Nephron (organoid): ENCODE data around the gene CD70.
"Not testable (repeated sequence)": the region's sequence is repeated elsewhere in the genome, so short reads cannot be mapped to it uniquely, and the experiment has no call there.

Experiments
- H3K27ac Mint-ChIP-seq, 3 experiments: 2 replicates each; pipeline ENCODE4 v1.8.0; 2020; ENCODE audit warnings: mixed read lengths in 3 of 3, mild to moderate bottlenecking in 2 of 3, moderate library complexity in 1 of 3
- H3K27me3 Mint-ChIP-seq: 2 replicates; pipeline ENCODE4 v1.8.0; 2021; ENCODE audit warnings: low read depth, mild to moderate bottlenecking, moderate library complexity, mixed read lengths
- H3K36me3 Mint-ChIP-seq: 2 replicates; pipeline ENCODE4 v1.8.0; 2020; ENCODE audit warnings: low read depth, mixed read lengths
- H3K4me1 Mint-ChIP-seq: 2 replicates; pipeline ENCODE4 v1.8.0; 2020; ENCODE audit warnings: mixed read lengths
- H3K4me3 Mint-ChIP-seq, 3 experiments: 2 replicates each; pipeline ENCODE4 v1.8.0; 2020; ENCODE audit warnings: mild to moderate bottlenecking in 3 of 3, mixed read lengths in 3 of 3, moderate library complexity in 2 of 3
- H3K9me3 Mint-ChIP-seq: 2 replicates; pipeline ENCODE4 v1.8.0; 2020; ENCODE audit warnings: mixed read lengths
- TF ChIP-seq, protein P1 (sequence below), 3 experiments: fragments of 200-600 bp; sonication (generic); IDR thresholded peaks; one replicate each; pipeline ENCODE4 v1.5.0; 2021; ENCODE audit warnings: antibody characterized with exemption in 3 of 3; ENCODE audit not compliant: unreplicated experiment in 3 of 3

Gene CD70

DNA sequence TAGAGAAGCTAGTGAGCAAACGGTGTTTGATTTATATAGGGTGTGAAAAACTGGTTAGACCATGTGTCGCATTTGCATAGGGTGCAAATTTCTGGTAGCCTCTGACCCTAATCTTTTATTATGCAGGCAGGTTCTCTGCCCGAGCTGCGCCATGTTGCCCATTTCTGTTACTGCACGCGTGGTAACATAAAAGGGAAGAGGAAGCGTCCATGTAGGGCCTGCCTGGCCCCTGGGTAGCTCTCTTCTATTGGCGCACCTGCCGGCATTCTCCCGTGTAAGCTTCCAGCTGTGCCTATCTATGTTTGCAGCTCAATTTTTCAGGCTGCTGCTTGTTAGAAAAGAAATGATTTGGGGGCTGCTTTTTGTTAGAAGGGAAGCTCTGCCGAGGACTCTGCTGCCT is 14.0 kb upstream of the CD70 start:
- TF ChIP-seq, protein P1, sequence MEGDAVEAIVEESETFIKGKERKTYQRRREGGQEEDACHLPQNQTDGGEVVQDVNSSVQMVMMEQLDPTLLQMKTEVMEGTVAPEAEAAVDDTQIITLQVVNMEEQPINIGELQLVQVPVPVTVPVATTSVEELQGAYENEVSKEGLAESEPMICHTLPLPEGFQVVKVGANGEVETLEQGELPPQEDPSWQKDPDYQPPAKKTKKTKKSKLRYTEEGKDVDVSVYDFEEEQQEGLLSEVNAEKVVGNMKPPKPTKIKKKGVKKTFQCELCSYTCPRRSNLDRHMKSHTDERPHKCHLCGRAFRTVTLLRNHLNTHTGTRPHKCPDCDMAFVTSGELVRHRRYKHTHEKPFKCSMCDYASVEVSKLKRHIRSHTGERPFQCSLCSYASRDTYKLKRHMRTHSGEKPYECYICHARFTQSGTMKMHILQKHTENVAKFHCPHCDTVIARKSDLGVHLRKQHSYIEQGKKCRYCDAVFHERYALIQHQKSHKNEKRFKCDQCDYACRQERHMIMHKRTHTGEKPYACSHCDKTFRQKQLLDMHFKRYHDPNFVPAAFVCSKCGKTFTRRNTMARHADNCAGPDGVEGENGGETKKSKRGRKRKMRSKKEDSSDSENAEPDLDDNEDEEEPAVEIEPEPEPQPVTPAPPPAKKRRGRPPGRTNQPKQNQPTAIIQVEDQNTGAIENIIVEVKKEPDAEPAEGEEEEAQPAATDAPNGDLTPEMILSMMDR (IDR thresholded peaks at IDR 0.05; ENCODE audit: unreplicated experiment in 3 of 3), result no peak
- Mint-ChIP-seq H3K27me3 (peaks cover 34% of the 10 kb centered on the region), H3K36me3 (no peaks in the 10 kb centered on the region), H3K27ac (no peak overlapping the region), H3K4me1 (no peaks in the 10 kb centered on the region), H3K4me3 (no peak overlapping the region), H3K9me3 (no peaks in the 10 kb centered on the region)

DNA sequence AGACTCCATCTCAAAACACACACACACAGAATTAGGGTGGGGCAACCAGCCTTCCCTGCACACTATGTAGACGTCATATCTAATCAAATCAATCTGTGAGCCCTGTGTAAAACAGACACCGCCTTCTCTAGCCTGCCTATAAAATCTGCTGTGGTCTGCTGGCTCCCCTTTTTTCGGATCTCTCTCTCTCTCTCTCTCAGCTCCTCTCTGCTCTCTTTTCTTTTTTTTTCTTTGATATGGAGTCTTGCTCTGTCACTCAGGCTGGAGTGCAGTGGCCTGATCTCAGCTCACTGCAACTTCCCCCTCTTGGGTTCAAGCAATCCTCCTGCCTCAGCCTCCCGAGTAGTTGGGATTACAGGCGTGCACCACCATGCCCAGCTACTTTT is 11.8 kb upstream of the CD70 start:
- no peaks in the 10 kb centered on the region for H3K36me3 Mint-ChIP-seq
- H3K9me3 Mint-ChIP-seq, result peaks cover 2% of the 10 kb centered on the region

DNA sequence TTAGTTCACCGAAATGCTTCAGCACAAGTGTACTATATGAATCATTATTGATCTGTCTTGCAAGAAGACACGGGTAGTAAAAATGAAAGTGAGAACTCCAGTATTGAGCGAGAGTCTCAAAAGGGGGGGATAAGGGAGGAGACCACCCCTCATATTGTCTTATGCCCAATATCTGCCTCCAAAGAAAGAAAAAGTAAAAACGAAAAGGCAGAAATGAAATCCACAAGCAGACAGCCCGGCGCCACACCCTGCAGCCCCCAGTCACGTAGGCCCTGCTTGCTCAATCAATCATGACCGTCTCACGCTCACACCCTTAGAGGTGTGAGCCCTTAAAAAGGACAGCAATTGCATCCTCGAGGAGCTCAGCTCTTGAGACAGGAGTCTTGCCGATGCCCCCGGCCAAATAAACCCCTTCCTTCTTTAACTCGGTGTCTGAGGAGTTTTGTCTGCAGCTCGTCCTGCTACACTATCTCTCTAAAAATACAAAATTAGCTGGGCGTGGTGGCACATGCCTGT is 10.6 kb upstream of the CD70 start:
- H3K4me1 Mint-ChIP-seq, H3K4me3 Mint-ChIP-seq, H3K9me3 Mint-ChIP-seq, H3K27ac Mint-ChIP-seq, H3K36me3 Mint-ChIP-seq: not testable (repeated sequence)
- H3K27me3 Mint-ChIP-seq, result peaks cover 36% of the 10 kb centered on the region

More for the DNA sequence above, 11.8 kb upstream of the CD70 start:
- H3K4me3 Mint-ChIP-seq, result no peak overlapping the region
- H3K4me1 Mint-ChIP-seq, result no peaks in the 10 kb centered on the region
- H3K27ac Mint-ChIP-seq, result no peak overlapping the region
- peaks cover 33% of the 10 kb centered on the region for H3K27me3 Mint-ChIP-seq
- TF ChIP-seq, protein P1 (IDR thresholded peaks at IDR 0.05; ENCODE audit: unreplicated experiment in 3 of 3), result no peak

DNA sequence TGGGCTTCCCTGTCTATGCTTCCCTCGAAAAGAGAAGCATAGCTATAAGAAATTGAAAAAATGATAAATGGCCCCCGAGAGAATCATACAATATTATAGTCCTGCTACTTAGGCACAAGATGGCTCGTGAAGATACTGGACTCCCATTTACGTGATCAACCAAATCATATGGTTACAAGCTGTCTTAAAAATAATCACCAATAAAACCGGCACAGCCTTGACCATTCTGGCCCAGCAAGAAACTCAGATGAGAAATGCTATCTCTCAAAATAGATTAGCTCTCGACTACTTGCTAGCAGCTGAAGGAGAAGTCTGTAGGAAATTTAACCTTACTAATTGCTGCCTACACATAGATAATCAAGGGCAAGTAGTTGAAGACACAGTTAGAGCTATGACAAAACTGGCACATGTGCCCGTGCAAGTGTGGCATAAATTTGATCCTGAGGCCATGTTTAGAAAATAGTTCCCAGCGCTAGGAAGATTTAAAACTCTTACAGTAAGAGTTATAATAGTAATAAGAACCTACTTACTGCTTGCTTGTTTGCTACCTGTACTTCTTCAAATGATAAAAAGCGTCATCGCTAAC is 10.1 kb upstream of the CD70 start:
- H3K4me3 Mint-ChIP-seq, H3K36me3 Mint-ChIP-seq, H3K27ac Mint-ChIP-seq, H3K9me3 Mint-ChIP-seq, H3K4me1 Mint-ChIP-seq: not testable (repeated sequence)
- H3K27me3 Mint-ChIP-seq, result peaks cover 40% of the 10 kb centered on the region

DNA sequence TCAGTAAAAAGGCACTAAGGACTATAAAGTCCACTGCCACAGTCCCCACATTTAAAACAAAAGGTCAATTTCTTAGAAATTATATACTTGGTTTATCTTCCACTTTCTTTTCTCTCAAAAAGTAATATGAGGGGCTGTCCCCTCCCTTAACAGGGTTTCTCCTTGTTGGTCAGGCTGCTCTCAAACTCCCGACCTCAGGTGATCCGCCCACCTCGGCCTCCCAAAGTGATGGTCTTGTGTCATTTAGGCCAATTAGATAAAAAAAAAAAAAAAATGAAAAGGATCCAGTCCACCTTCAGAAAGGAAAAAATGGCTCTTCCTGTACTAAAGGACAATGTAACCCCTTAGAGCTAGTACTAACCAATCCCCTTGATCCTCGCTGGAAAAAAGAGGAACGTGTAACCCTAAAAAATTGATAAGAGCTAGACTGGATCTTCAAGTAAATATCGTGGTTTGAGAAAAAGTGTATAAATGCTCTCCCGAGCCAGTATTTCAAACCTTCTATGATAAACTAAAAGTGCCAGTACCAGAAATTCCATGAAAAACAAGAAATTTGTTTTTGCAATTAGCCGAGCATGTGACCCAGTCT is 9.0 kb upstream of the CD70 start:
- Mint-ChIP-seq H3K4me3 (no peak overlapping the region), H3K27ac (no peak overlapping the region), H3K9me3 (peaks cover 9% of the 10 kb centered on the region)

DNA sequence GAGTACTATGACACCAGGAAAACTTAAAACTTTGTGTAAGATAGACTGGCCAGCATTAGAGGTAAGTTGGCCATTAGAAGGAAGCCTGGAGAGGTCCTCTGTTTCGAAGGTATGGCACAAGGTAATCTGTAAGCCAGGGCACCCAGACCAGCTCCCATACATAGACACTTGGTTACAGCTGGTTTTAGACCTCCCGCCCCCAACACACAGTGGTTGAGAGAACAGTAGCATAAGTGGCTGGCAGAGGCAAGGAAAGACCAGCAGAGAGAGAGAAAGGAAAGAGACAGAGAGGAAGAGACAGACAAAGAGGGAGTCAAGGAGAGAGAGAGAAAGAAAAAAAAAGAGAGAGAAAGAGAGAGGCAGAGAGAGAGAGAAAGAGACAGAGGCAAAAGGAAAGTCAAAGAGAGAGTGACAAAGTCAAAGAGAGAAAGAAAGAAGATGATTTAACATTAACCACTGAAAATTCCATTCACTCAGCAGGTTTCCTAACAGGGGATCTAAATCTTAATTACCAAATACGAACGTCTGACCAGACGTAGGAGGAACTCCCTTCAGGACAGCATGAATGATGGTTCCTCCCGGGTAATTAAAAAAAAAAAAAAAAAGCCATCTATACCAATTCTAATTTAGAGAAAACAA is 7.4 kb upstream of the CD70 start:
- H3K9me3 Mint-ChIP-seq, H3K36me3 Mint-ChIP-seq, H3K4me1 Mint-ChIP-seq, H3K27ac Mint-ChIP-seq, H3K4me3 Mint-ChIP-seq: not testable (repeated sequence)
- peaks cover 46% of the 10 kb centered on the region for H3K27me3 Mint-ChIP-seq

More for the DNA sequence above, 9.0 kb upstream of the CD70 start:
- TF ChIP-seq, protein P1 (IDR thresholded peaks at IDR 0.05; ENCODE audit: unreplicated experiment in 3 of 3), result no peak
- no peaks in the 10 kb centered on the region for H3K4me1 Mint-ChIP-seq
- no peaks in the 10 kb centered on the region for H3K36me3 Mint-ChIP-seq
- H3K27me3 Mint-ChIP-seq, result peaks cover 40% of the 10 kb centered on the region

GRCh38 chr19:6597471-6598253 is 6.7 kb upstream of the CD70 start:
- H3K9me3 Mint-ChIP-seq, H3K27ac Mint-ChIP-seq, H3K36me3 Mint-ChIP-seq, H3K4me1 Mint-ChIP-seq, H3K4me3 Mint-ChIP-seq: not testable (repeated sequence)
- H3K27me3 Mint-ChIP-seq, result peaks cover 49% of the 10 kb centered on the region
